NT2/D1 (cell line): ENCODE results near the gene ZNF568.

Source experiments
- SUZ12 ChIP-seq: IDR thresholded peaks from 2 replicates; pipeline ENCODE4 v1.6.1; 2011; ENCODE audit not compliant: insufficient read length, insufficient read depth; ENCODE audit errors: extremely low read depth
- YY1 ChIP-seq: IDR thresholded peaks from 2 replicates; pipeline ENCODE4 v1.6.1; 2011; ENCODE audit not compliant: insufficient read length, insufficient read depth

- TF ChIP-seq YY1: no peak
- TF ChIP-seq SUZ12: no peak
Measured at GRCh38 chr19:36997152-36997842, 81.2 kb downstream of the ZNF568 start.
